ENCODE results near the gene SEMA6C.
"Not testable (repeated sequence)": the region's sequence is repeated elsewhere in the genome, so short reads cannot be mapped to it uniquely, and the experiment has no call there.

The SEMA6C gene

GRCh38 chr1:151128800-151129199 is 17.6 kb downstream of the SEMA6C start:
- DNase-seq, result no peak

- no peak for DNase-seq
Observed at GRCh38 chr1:151124763-151125403, 21.5 kb downstream of the SEMA6C start.

GRCh38 chr1:151113877-151114276 is 32.6 kb downstream of the SEMA6C start:
- no peak for DNase-seq

DNA sequence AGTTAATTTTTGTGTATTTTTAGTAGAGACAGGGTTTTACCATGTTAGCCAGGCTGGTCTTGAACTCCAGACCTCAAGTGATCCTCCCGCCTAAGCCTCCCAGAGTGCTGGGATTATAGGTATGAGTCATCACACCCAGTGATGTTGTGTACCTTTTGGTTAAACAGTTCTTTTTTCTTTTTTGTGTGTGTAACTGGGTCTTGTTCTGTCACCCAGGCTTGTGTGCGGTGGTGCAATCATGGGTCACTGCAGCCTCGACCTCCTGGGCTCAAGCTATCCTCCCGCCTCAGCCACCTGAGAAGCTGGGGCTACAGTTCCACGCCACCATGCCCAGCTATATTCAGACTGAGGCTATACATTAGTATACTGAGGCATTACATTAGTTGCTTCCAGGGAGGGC is 38.1 kb downstream of the SEMA6C start:
- no peak for DNase-seq

DNA sequence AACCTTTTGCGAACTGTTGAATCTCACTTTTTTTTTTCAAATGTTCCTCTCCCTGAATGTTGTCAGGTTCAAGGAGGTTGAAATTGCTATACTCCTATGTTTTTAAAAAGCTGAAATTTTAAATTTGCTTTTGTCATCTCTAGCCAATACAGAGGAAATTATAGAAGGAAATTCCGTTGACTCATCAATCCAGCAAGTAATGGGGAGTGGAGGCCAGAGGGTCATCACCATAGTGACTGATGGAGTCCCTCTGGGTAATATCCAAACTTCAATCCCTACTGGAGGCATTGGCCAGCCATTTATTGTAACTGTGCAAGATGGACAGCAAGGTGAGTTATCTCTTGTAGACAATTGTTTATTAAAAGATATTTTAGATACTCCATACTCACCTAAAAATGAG is 39.5 kb downstream of the SEMA6C start:
- no peak for DNase-seq

GRCh38 chr1:151104630-151105029 is 41.8 kb downstream of the SEMA6C start:
- DNase-seq, result no peak

- DNase-seq, result no peak
Observed at GRCh38 chr1:151098126-151098525, 48.3 kb downstream of the SEMA6C start.

GRCh38 chr1:151097426-151097825 is 49.0 kb downstream of the SEMA6C start:
- DNase-seq, result not testable (repeated sequence)

- DNase-seq, result no peak
Observed at GRCh38 chr1:151085953-151086559, 60.4 kb downstream of the SEMA6C start.

Data from activated CD4-positive, alpha-beta T cell treated with anti-CD3 and anti-CD28 coated beads, Interleukin-2, Interleukin-6, amounts not matched to agents 100 ng/mL and 50 ng/mL, durations not matched to agents 16 hours and 8 hours (primary cell).